A673 (cell line): Measurements from ENCODE around the gene NPSR1. TPM values are rescaled to one million over a fixed set of nuclear protein-coding genes. Genes with fewer than 3 reads are reported as not detected.

ENCODE experiments used
- BruUV-seq: library from RNA; stranded (reverse); fragments of 400-500 nt; replicated peaks from 2 replicates; lab custom pipeline; 2021; lab: Mats Ljungman, UMichigan
- CTCF ChIA-PET: fragments of 300-600 bp; sonication (Branson Sonifier 250); formaldehyde crosslinking; loops from one replicate; lab custom pipeline; 2022; ENCODE audit warnings: antibody characterized with exemption; lab: Charles Lee
- POLR2A ChIA-PET: fragments of 300-600 bp; sonication (Branson Sonifier 250); formaldehyde crosslinking; loops from one replicate; lab custom pipeline; 2022; ENCODE audit warnings: antibody characterized with exemption; ENCODE audit not compliant: low non-redundant PET; lab: Charles Lee
- DNase-seq: peaks from one replicate; pipeline ENCODE4 v3.0.0-alpha.2; 2015; ENCODE audit warnings: low spot score
- H3K27ac ChIP-seq: fragments of 200-600 bp; sonication (generic); 2 replicates; pipeline ENCODE4 v1.5.1; 2016; ENCODE audit warnings: mixed run types, low read depth, mild to moderate bottlenecking, mixed read lengths, antibody characterized with exemption, low read length; ENCODE audit not compliant: poor library complexity, severe bottlenecking
- H3K27me3 ChIP-seq: fragments of 200-600 bp; sonication (generic); replicated peaks from 2 replicates; pipeline ENCODE4 v1.6.1; 2017; ENCODE audit warnings: mixed run types, low read depth, mild to moderate bottlenecking, mixed read lengths, antibody characterized with exemption, low read length; ENCODE audit not compliant: insufficient read depth, poor library complexity
- H3K36me3 ChIP-seq: fragments of 200-600 bp; sonication (generic); 2 replicates; pipeline ENCODE4 v1.6.1; 2016; ENCODE audit warnings: mixed run types, mild to moderate bottlenecking, mixed read lengths, antibody characterized with exemption, low read length; ENCODE audit not compliant: insufficient read depth, poor library complexity, severe bottlenecking
- H3K4me1 ChIP-seq: fragments of 200-600 bp; sonication (generic); 2 replicates; pipeline ENCODE4 v1.6.1; 2017; ENCODE audit warnings: mixed run types, mild to moderate bottlenecking, mixed read lengths, antibody characterized with exemption, low read length; ENCODE audit not compliant: insufficient read depth, poor library complexity, severe bottlenecking
- H3K4me3 ChIP-seq: fragments of 200-600 bp; sonication (generic); 2 replicates; pipeline ENCODE4 v1.5.1; 2016; ENCODE audit warnings: low read depth, mixed run types, mild to moderate bottlenecking, mixed read lengths, low read length; ENCODE audit not compliant: poor library complexity, severe bottlenecking
- H3K9me3 ChIP-seq: fragments of 200-600 bp; sonication (generic); 2 replicates; pipeline ENCODE4 v1.6.1; 2016; ENCODE audit warnings: mixed run types, low read depth, mild to moderate bottlenecking, mixed read lengths, antibody characterized with exemption, low read length; ENCODE audit not compliant: poor library complexity, severe bottlenecking
- CTCF ChIP-seq: fragments of 300-800, 200-600 bp; sonication (generic); conservative IDR thresholded peaks from 2 replicates; pipeline ENCODE4 v1.5.1; 2017; ENCODE audit warnings: low read depth, mild to moderate bottlenecking, antibody characterized with exemption, low read length, moderate library complexity, mixed read lengths
- EZH2 ChIP-seq: fragments of 200-600 bp; sonication (generic); IDR thresholded peaks from 2 replicates; pipeline ENCODE4 v1.6.1; 2017; ENCODE audit warnings: borderline replicate concordance, low read depth, mild to moderate bottlenecking, mixed read lengths, antibody characterized with exemption, low read length; ENCODE audit not compliant: poor library complexity, severe bottlenecking
- intact Hi-C: fragments of 100-400 bp; cut with micrococcal nuclease; formaldehyde crosslinking; loops from one replicate; pipeline ENCODE4 v1.10.0; 2022; ENCODE audit not compliant: unreplicated experiment
- total RNA-seq: library from RNA; stranded (reverse); gene quantifications from 2 replicates; pipeline ENCODE4 v1.2.3, GENCODE V29; 2021

The NPSR1 gene
- total RNA-seq, 1 experiment from 2014 or later = not detected

- TF ChIP-seq EZH2 (no peak), CTCF (no peak)
- intact Hi-C loops = no loop called here
- POLR2A ChIA-PET = no interaction called here
- H3K36me3 ChIP-seq = no peaks in the 10 kb centered on the region
- H3K4me3 ChIP-seq = no peak overlapping the region
- BruUV-seq = no TSS peak
- CTCF ChIA-PET = no interaction called here
- no peaks in the 10 kb centered on the region for H3K27me3 ChIP-seq
- H3K4me1 ChIP-seq = no peaks in the 10 kb centered on the region
- no peaks in the 10 kb centered on the region for H3K9me3 ChIP-seq
- no peak overlapping the region for H3K27ac ChIP-seq
- no peak for DNase-seq
Measured at GRCh38 chr7:34747176-34747781, 89.3 kb downstream of the NPSR1 start.

GRCh38 chr7:34747867-34748727, 90.1 kb downstream of the NPSR1 start:
- Histone ChIP-seq H3K27ac (no peak overlapping the region), H3K27me3 (no peaks in the 10 kb centered on the region), H3K4me1 (no peaks in the 10 kb centered on the region), H3K4me3 (no peak overlapping the region), H3K36me3 (no peaks in the 10 kb centered on the region), H3K9me3 (no peaks in the 10 kb centered on the region)
- ChIA-PET POLR2A (no interaction called here), CTCF (no interaction called here)
- TF ChIP-seq CTCF = no peak
- no peak for TF ChIP-seq EZH2
- intact Hi-C loops = no loop called here
- peak; percentile 57 for DNase-seq
- BruUV-seq = no TSS peak

- Histone ChIP-seq H3K27ac (no peak overlapping the region), H3K27me3 (no peaks in the 10 kb centered on the region), H3K9me3 (no peaks in the 10 kb centered on the region), H3K4me1 (no peaks in the 10 kb centered on the region), H3K36me3 (no peaks in the 10 kb centered on the region), H3K4me3 (no peak overlapping the region)
- TF ChIP-seq CTCF (no peak), EZH2 (no peak)
- CTCF ChIA-PET = no interaction called here
- no peak for DNase-seq
- no TSS peak for BruUV-seq
- POLR2A ChIA-PET = no interaction called here
- intact Hi-C loops = no loop called here
Measured at GRCh38 chr7:34748728-34749089, 90.7 kb downstream of the NPSR1 start.
